SIG-M5 (cell line): ENCODE measurements around the gene PRSS56.
"Not testable (repeated sequence)": the region's sequence is repeated elsewhere in the genome, so short reads cannot be mapped to it uniquely, and the experiment has no call there.

Experiments used
- DNase-seq: peaks from one replicate; lab custom pipeline; 2025; lab: John Stamatoyannopoulos, UW

Gene PRSS56

GRCh38 chr2:232525791-232526371 lies 5.7 kb downstream of the PRSS56 start, which contains the start of gene CHRND:
TSS of gene CHRND (plus strand) at chr2:232526160. CDS start at chr2:232526216, 56 bp downstream.
- DNase-seq: no peak

- no peak for DNase-seq
These were observed 6.3 kb downstream of the PRSS56 start for GRCh38 chr2:232526372-232526941.

GRCh38 chr2:232527905-232528470 lies 7.8 kb downstream of the PRSS56 start:
- no peak for DNase-seq

- no peak for DNase-seq
These were observed 8.7 kb downstream of the PRSS56 start for GRCh38 chr2:232528746-232529460.

- no peak for DNase-seq
These were observed 9.8 kb downstream of the PRSS56 start for GRCh38 chr2:232529806-232530547.

- DNase-seq: no peak
These were observed 10.6 kb downstream of the PRSS56 start for GRCh38 chr2:232530626-232531260.

- DNase-seq: no peak
These were observed 12.2 kb downstream of the PRSS56 start for GRCh38 chr2:232532419-232532818.

- DNase-seq: not testable (repeated sequence)
These were observed 12.6 kb downstream of the PRSS56 start for GRCh38 chr2:232532821-232533220.

- no peak for DNase-seq
These were observed 13.9 kb downstream of the PRSS56 start for GRCh38 chr2:232533944-232534710.

GRCh38 chr2:232534940-232535651 lies 14.9 kb downstream of the PRSS56 start:
- DNase-seq: no peak

GRCh38 chr2:232535761-232536530 lies 15.8 kb downstream of the PRSS56 start:
- no peak for DNase-seq

- DNase-seq: no peak
These were observed 16.9 kb downstream of the PRSS56 start for GRCh38 chr2:232537079-232537478.

GRCh38 chr2:232537499-232537898 lies 17.3 kb downstream of the PRSS56 start:
- DNase-seq: no peak

- no peak for DNase-seq
These were observed 18.5 kb downstream of the PRSS56 start for GRCh38 chr2:232538671-232539070.

GRCh38 chr2:232539298-232540231 lies 19.4 kb downstream of the PRSS56 start, which contains the start of gene CHRNG:
TSS of gene CHRNG (plus strand) at chr2:232539692. CDS start at chr2:232539748, 56 bp downstream.
- no peak for DNase-seq

GRCh38 chr2:232540441-232541041 lies 20.4 kb downstream of the PRSS56 start:
- no peak for DNase-seq

GRCh38 chr2:232541195-232541960 lies 21.2 kb downstream of the PRSS56 start:
- DNase-seq: no peak
